Measurements from ENCODE around the gene SOCS6. TPM values are rescaled to one million over a fixed set of nuclear protein-coding genes. Genes with fewer than 3 reads are reported as not detected.

SOCS6 gene
- total and polyA plus RNA-seq, 2 of the 13 experiments (the other 11 are each of a cell fraction or from before 2014, with no cell fraction given): 18.6 to 38.3 TPM

DNA sequence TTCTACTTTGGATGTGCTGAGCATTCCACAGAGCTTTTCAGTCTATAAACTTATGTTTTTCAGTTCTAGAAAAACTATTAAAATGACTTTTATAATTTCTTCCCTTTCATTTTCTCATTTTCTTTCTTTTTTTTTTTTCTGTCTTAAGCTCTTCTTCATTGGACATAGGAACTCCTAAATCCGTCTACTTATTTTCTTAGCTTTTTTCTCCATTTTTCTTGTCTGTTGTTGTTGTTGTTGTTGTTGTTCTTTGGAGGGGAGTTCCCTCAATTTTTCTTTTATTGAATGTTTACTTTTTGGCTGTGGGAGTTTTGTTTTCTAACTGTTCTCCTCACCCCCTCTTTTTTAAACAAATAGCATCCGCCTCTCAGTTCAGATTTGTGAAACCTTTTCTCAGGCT lies 7.9 kb downstream of the SOCS6 start (continued):
- no peak for TF ChIP-seq SP1 (IDR thresholded peaks at IDR 0.05)
- no peak for TF ChIP-seq SP1 (CRISPR knock-in tag; IDR thresholded peaks at IDR 0.05)

- Histone ChIP-seq H3K9me3 (ENCODE audit: low read length) (no peaks in the 10 kb centered on the region), H2AFZ (ENCODE audit: low read length) (no peak overlapping the region), H3K4me1 (ENCODE audit: insufficient read depth, low read length) (peaks cover 51% of the 10 kb centered on the region), H3K36me3 (replicated peaks in 1 of 2; ENCODE audit: control insufficient read depth in 1 of 2, insufficient read depth in 2 of 2, low read length in 2 of 2) (peaks cover 0 to 1% of the 10 kb centered on the region in 2 experiments; a peak in 1 of 5 replicates), H3K4me2 (ENCODE audit: low read depth, low read length) (no peak overlapping the region), H4K20me1 (ENCODE audit: insufficient read depth, low read length) (peaks cover 15% of the 10 kb centered on the region), H3K79me2 (ENCODE audit: insufficient read depth, low read length) (peaks cover 100% of the 10 kb centered on the region), H3K9ac (ENCODE audit: insufficient read depth, low read depth, low read length) (no peak overlapping the region), H3K4me3 (replicated peaks in 1 of 3; ENCODE audit: insufficient read depth in 1 of 3, low read depth in 2 of 3, low read length in 3 of 3) (no peak overlapping the region), H3K27ac (ENCODE audit: extremely low read length, insufficient read depth, low read length) (no peak overlapping the region), H3K27me3 (ENCODE audit: control insufficient read depth in 1 of 2, insufficient read depth in 2 of 2, low read length in 2 of 2) (no peaks in the 10 kb centered on the region)
- POLR2A ChIA-PET: no interaction called here
- no peak for ATAC-seq
- TF ChIP-seq ZNF446 (CRISPR knock-in tag; IDR thresholded peaks at IDR 0.05) (no peak), SRF (IDR thresholded peaks at IDR 0.05; ENCODE audit: low read depth, low read length) (no peak), PHF8 (CRISPR knock-in tag; IDR thresholded peaks at IDR 0.05) (no peak), THRA (CRISPR knock-in tag; IDR thresholded peaks at IDR 0.05; ENCODE audit: borderline replicate concordance) (no peak), ZNF331 (CRISPR knock-in tag; IDR thresholded peaks at IDR 0.05) (no peak), KDM6A (CRISPR knock-in tag; IDR thresholded peaks at IDR 0.05; ENCODE audit: low read depth) (no peak), TSC22D2 (CRISPR knock-in tag; IDR thresholded peaks at IDR 0.05; ENCODE audit: borderline replicate concordance) (no peak), PCBP2 (optimal IDR thresholded peaks at IDR 0.05; ENCODE audit: low read depth, low read length, poor library complexity, severe bottlenecking) (no peak), CHD4 (IDR thresholded peaks at IDR 0.05; ENCODE audit: borderline replicate concordance, low read length) (no peak), ZNF878 (CRISPR knock-in tag; IDR thresholded peaks at IDR 0.05) (no peak)
- in situ Hi-C loops (cut with HindIII; ENCODE audit: extremely low pct_ligation_motif_present, low pct_unique_long_range_greater_than_20kb): no loop called here
- CTCF ChIA-PET (ENCODE audit: low intra/inter-chr PET ratio, low total read pairs): no interaction called here
- FAIRE-seq: no peak
- no peak for DNase-seq (ENCODE audit: low spot score)
- intact Hi-C loops (cut with micrococcal nuclease; ENCODE audit: unreplicated experiment): loop anchor here (5.0 kb wide), 1 partner anchor 133 kb away; no protein-coding TSS in a partner anchor
- BruUV-seq (replicated peaks): no TSS peak
- 85% methylated on average over 8 of the region's 8 CpGs for WGBS (ENCODE audit: low lambda C conversion rate)
These were observed 10.5 kb downstream of the SOCS6 start for GRCh38 chr18:70299393-70299792.

All from HepG2 (cell line).